Subcutaneous abdominal adipose tissue (tissue), 5 donors: ENCODE data around the gene CLSTN1.

ENCODE experiments used
- H3K27ac ChIP-seq: one replicate; pipeline ENCODE4 v1.7.0; 2013; ENCODE audit warnings: low read depth, mild to moderate bottlenecking, inconsistent platforms, low read length, moderate library complexity
- H3K27me3 ChIP-seq, 5 donors: one replicate each; pipeline ENCODE4 v1.7.0; 2013; ENCODE audit warnings: low read length in 5 of 5, inconsistent platforms in 1 of 5; ENCODE audit not compliant: control insufficient read depth in 5 of 5, insufficient read depth in 4 of 5
- H3K36me3 ChIP-seq, 5 donors: one replicate each; pipeline ENCODE4 v1.7.0; 2013; ENCODE audit warnings: low read length in 5 of 5; ENCODE audit not compliant: control insufficient read depth in 5 of 5, insufficient read depth in 5 of 5
- H3K4me1 ChIP-seq, 5 donors: one replicate each; pipeline ENCODE4 v1.7.0; 2013; ENCODE audit warnings: low read length in 5 of 5, mild to moderate bottlenecking in 3 of 5, moderate library complexity in 1 of 5; ENCODE audit not compliant: control insufficient read depth in 5 of 5, insufficient read depth in 5 of 5
- H3K4me3 ChIP-seq, 5 donors: one replicate each; pipeline ENCODE4 v1.7.0; 2013; ENCODE audit warnings: low read length in 5 of 5, low read depth in 1 of 5
- H3K9ac ChIP-seq, 5 donors: one replicate each; pipeline ENCODE4 v1.7.0; 2013; ENCODE audit warnings: low read length in 5 of 5, mild to moderate bottlenecking in 4 of 5, moderate library complexity in 3 of 5
- H3K9me3 ChIP-seq, 5 donors: one replicate each; pipeline ENCODE4 v1.7.0; 2013; ENCODE audit warnings: low read length in 5 of 5; ENCODE audit not compliant: control insufficient read depth in 5 of 5
- donor health status: healthy.
- donor health status: healthy.
- donor health status: healthy.
- donor health status: healthy.
- donor health status: healthy.

CLSTN1 gene

DNA sequence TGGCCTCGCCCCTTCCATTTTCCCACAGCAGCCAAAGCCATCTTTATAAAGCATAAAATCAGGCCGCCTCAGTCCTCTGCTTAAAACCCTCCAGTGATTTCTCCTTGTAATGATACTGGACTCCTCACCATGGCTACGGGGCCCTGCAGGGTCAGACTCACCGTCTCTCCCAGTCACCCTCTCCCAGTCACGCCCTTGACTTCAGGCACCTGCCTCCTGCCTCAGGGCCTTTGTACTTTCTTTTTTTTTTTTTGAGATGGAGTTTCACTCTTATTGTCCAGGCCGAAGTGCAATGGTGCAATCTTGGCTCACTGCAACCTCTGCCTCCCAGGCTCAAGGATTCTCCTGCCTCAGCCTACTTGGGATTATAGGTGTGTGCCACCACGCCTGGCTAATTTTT lies 124.4 kb downstream of the CLSTN1 start:
- Histone ChIP-seq H3K27me3 (no peaks in the 10 kb centered on the region), H3K36me3 (peaks cover 0 to 10% (median 0%) of the 10 kb centered on the region in 5 donors)

DNA sequence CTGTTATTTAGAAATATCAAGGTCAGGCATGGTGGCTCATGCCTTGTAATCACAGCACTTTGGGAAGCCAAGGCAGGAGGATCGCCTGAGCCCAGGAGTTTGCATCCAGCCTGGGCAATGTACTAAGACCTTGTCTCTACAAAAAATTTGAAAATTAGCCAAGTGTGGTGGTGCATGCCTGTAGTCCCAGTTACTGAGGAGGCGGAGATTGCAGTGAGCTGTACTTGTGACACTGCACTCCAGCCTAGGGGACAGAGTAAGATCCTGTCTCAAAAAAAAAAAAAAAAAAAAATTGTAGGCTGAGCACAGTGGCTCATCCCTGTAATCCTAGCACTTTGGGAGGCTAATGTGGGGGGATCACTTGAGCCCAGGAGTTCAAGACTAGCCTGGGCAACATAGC lies 127.0 kb downstream of the CLSTN1 start:
- Histone ChIP-seq H3K4me3 (no peak overlapping the region), H3K9ac (no peak overlapping the region), H3K4me1 (no peaks in the 10 kb centered on the region), H3K9me3 (no peaks in the 10 kb centered on the region), H3K27me3 (no peaks in the 10 kb centered on the region), H3K36me3 (peaks cover 0 to 12% (median 0%) of the 10 kb centered on the region in 5 donors), H3K27ac (no peak overlapping the region)

More for the DNA sequence above, 124.4 kb downstream of the CLSTN1 start:
- no peaks in the 10 kb centered on the region for H3K9me3 ChIP-seq
- no peak overlapping the region for H3K4me3 ChIP-seq
- H3K9ac ChIP-seq: no peak overlapping the region
- no peaks in the 10 kb centered on the region for H3K4me1 ChIP-seq
- H3K27ac ChIP-seq: no peak overlapping the region

DNA sequence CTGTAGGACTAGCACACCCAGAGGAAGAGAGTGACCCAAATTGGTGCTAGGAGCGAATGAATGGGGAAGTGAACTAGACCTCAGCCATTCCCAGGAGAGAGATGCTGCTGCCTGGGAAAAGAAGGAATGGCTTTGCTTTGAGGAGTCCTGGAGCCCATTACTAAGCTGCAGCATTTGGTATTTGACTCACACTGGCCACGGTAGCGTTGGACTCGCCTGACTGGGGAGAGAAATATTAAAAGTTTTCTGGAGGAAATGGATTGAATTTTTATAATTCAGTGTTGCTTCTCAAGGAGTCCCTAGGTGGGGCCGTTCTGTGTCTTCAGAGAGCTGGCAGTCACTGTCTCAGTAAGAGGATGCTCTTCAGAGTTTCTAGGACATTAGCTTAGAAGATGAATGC lies 132.1 kb downstream of the CLSTN1 start:
- no peak overlapping the region for H3K4me3 ChIP-seq
- H3K27me3 ChIP-seq: no peaks in the 10 kb centered on the region

DNA sequence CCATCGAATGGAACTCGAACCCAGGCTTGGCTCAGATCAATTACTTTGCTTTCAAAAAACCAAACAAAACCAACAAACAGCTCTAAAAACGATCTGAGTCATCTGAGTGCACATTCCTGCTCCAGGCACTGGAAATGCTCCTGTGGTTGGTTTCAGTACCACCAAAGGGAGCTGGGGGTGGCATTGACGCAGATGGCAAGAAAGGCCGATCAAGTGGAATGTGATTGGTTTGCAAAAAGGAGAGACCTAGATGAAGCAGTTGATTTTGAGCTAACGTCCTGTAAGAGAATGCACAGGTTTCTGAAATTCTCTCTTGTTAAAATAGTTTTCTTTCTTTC lies 132.7 kb downstream of the CLSTN1 start:
- H3K27me3 ChIP-seq: no peaks in the 10 kb centered on the region
- H3K36me3 ChIP-seq: peaks cover 0 to 2% (median 0%) of the 10 kb centered on the region in 5 donors
- no peaks in the 10 kb centered on the region for H3K9me3 ChIP-seq
- no peak overlapping the region for H3K27ac ChIP-seq
- H3K4me1 ChIP-seq: peaks cover 4 to 36% (median 31%) of the 10 kb centered on the region in 5 donors
- H3K9ac ChIP-seq: no peak overlapping the region
- H3K4me3 ChIP-seq: no peak overlapping the region

More for the DNA sequence above, 132.1 kb downstream of the CLSTN1 start:
- Histone ChIP-seq H3K9ac (no peak overlapping the region), H3K9me3 (no peaks in the 10 kb centered on the region), H3K36me3 (peaks cover 0 to 2% (median 0%) of the 10 kb centered on the region in 5 donors), H3K4me1 (peaks cover 4 to 36% (median 31%) of the 10 kb centered on the region in 5 donors), H3K27ac (no peak overlapping the region)

DNA sequence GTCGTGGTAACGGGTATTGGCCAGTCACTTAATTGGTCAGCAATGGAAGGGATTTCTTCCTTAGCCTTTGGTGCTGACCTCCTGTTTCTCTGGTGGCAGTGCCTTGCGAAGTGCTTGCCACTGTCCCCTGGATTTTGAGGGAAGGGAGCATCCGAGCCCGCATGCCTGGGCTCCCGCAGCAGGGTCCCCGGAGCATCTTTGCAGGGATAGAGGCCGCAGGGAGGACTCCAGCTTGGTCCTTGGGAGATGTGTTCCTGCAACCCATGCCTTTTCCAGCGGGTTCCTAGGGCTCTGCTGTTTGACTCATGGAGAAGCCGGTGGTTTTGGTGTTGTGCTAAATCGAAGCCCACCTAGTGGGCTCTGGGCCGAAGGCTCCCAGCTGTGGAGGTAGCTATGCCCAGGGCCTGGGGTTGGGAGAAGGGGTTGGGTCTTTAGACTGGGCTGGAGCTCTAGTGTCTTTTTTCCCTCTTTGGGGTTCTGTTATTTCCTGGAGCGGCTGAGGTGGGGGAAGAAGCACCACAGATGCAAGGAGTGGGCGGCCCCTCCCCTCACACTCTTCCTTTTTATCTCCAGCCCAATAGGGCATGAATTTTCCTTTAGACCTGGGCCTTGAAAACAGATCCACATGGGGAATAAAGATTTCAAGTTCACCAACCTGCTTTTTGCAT lies 133.2 kb downstream of the CLSTN1 start:
- Histone ChIP-seq H3K27me3 (no peaks in the 10 kb centered on the region), H3K27ac (no peak overlapping the region), H3K36me3 (peaks cover 0 to 2% (median 0%) of the 10 kb centered on the region in 5 donors), H3K9ac (peak overlapping the region in 3 of 5 donors; percentile 34 to 75 (median 69)), H3K4me3 (peak overlapping the region; percentile 40 to 69 (median 62)), H3K4me1 (peaks cover 4 to 36% (median 31%) of the 10 kb centered on the region in 5 donors), H3K9me3 (no peaks in the 10 kb centered on the region)

DNA sequence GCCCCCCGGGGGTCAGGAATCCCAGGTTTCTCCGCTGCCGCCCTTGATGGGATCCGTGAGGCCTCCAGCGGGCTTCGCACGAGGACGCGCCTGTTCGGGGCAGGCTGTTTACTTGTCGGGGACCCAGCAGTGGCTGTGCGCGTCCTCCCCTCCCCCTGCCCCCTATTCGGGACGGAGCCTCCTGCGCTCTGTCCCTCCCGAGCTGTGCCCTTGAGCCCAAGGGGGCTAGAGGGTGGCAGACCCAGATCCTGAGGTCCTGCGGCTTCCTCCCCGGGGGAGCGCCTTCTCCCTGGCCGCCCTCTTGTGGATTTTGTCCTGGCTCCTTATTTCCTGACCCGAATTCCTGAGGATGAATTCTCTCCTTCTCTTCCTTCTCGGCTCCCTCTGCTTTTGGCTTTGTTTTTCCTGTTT lies 133.8 kb downstream of the CLSTN1 start:
- Histone ChIP-seq H3K36me3 (peaks cover 0 to 2% (median 0%) of the 10 kb centered on the region in 5 donors), H3K9ac (peak overlapping the region in 4 of 5 donors; percentile 34 to 75 (median 68)), H3K9me3 (no peaks in the 10 kb centered on the region), H3K4me3 (peak overlapping the region; percentile 40 to 69 (median 62)), H3K27ac (no peak overlapping the region), H3K4me1 (peaks cover 4 to 36% (median 31%) of the 10 kb centered on the region in 5 donors), H3K27me3 (no peaks in the 10 kb centered on the region)

DNA sequence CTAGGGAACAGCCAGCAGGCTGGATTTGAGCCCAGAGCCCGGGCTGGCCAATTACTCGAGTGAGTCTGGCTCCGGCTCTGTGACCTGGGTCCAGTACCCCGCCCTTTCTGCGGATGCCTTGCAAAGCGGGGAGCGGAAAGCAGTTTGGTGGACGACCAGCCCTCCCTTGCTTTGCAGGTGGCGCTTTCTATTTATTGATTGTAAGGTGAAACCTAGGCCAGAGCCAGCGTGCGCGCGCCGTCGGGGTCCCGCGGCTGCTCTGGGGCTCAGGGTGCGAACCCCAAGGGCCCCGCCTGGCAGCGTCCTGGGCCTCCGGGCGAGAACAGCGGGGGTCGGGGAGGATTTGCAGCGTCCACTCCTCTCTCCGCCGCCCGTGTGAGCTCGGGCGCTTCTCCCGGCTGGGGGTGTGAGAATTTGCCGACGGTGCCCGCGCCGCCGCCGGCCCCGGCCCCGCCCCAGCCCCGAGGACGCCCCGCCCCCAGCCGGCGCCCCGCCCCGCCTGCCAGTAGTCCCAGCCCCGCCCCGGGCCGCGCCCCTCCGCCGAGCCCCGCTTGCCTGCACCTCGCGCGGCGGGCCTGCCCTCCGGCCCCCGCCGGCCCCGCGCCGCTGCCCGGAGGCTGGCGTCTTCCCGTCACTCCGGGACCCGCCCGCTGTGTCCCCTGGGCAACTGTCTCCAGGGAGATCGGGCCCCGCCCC lies 134.6 kb downstream of the CLSTN1 start:
- Histone ChIP-seq H3K9ac (peak overlapping the region in 4 of 5 donors; percentile 52 to 66 (median 59)), H3K27ac (no peak overlapping the region), H3K27me3 (no peaks in the 10 kb centered on the region), H3K36me3 (peaks cover 0 to 2% (median 0%) of the 10 kb centered on the region in 5 donors), H3K4me3 (peak overlapping the region; percentile 68 to 72 (median 69)), H3K9me3 (no peaks in the 10 kb centered on the region), H3K4me1 (peaks cover 4 to 36% (median 31%) of the 10 kb centered on the region in 5 donors)

DNA sequence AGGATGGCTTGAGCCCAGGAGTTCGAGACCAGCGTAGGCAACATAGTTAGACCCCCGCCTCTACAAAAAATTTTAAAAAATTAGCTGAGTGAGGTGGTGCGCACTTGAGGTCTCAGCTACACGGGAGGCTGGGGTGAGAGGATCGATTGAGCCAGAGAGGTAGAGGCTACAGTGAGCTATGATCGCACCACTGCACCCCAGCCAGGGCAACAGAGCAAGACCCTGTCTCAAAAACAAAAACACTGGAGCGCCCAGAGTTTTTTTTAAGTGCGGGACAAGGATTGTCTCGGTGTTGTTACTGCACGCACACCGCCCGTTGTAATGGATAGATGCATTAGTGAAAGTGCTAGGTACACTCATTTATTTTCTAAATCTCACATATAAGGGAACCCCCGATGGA lies 135.2 kb downstream of the CLSTN1 start:
- peak overlapping the region; percentile 68 to 72 (median 69) for H3K4me3 ChIP-seq

DNA sequence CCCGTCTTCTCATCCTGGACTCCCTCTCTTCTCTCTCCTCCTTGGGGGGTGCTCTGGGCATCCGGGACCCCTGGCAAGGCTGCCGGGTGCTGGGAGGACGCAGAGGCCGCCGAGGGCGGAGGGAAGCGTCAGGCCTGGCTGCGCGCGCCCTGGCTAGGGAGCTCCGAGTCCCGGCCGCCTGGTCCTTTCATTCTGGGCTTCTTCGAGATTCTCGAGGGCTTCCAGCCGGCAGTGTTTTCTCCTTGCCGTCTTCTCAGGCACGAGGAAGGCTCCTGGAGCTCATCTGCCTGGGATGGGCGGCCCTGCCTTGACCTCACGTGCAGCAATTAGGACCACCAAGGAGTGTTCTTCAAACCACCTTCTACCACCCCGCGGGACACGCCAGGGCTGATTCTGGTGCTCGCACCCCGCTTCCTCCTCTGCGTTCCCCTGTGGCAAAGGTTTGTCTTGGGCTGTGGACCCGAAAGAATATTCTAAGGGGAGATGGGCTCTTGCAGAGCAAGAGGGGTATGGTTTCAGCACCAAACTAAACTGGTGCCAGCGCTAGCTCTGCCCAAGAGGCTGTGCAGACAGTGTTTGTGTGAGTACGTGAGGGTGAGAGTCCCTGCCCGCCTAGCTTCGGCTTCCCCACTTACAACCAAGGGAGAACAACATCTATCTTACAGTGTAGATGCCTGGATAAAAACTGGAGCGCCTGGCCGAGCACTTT lies 135.7 kb downstream of the CLSTN1 start:
- H3K27me3 ChIP-seq: no peaks in the 10 kb centered on the region
- H3K4me3 ChIP-seq: peak overlapping the region; percentile 58 to 72 (median 65)
- peaks cover 4 to 36% (median 31%) of the 10 kb centered on the region in 5 donors for H3K4me1 ChIP-seq
- no peaks in the 10 kb centered on the region for H3K36me3 ChIP-seq
- H3K9ac ChIP-seq: peak overlapping the region in 4 of 5 donors; percentile 4 to 63 (median 54)
- H3K9me3 ChIP-seq: no peaks in the 10 kb centered on the region
- no peak overlapping the region for H3K27ac ChIP-seq

More for the DNA sequence above, 135.2 kb downstream of the CLSTN1 start:
- Histone ChIP-seq H3K27me3 (no peaks in the 10 kb centered on the region), H3K4me1 (peaks cover 4 to 36% (median 31%) of the 10 kb centered on the region in 5 donors), H3K9ac (peak overlapping the region in 4 of 5 donors; percentile 52 to 66 (median 59)), H3K27ac (no peak overlapping the region), H3K36me3 (no peaks in the 10 kb centered on the region), H3K9me3 (no peaks in the 10 kb centered on the region)
